ENCODE results near the gene F10.
"Not testable (repeated sequence)": the region's sequence is repeated elsewhere in the genome, so short reads cannot be mapped to it uniquely, and the experiment has no call there.

F10 gene

DNA sequence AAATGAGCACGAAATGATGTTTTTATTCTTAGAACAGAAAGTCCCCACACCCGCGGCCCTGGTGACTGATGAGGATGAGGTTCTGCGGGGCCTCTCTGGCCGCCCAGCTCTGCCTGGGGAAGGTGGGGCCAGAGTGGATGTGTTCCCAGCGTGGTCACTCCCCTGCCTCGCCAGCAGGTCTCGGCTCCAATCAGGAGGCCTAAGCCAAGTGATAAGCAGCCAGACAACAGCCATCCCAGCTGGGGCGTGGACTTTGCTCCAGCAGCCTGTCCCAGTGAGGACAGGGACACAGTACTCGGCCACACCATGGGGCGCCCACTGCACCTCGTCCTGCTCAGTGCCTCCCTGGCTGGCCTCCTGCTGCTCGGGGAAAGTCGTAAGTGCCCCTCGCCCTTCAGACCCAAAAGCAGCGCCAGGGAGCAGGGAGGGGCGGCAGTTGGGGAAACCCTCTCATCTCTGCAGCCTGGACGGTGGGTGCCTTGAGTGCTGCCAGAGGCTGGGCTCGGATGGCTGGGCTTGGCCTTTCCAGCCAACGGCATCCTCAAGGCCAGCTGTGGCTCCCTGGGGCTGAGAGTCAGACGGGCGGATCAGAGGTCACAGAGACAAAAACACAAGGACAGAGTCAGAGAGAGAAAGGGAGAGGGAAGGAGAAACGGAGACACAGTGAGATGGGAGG is at the start of gene F10:
Gene F10 (plus strand): TSS at position 250 of the 676 bp plus-strand sequence. CDS start 57 bp downstream, at position 307.
- no peak for DNase-seq

DNA sequence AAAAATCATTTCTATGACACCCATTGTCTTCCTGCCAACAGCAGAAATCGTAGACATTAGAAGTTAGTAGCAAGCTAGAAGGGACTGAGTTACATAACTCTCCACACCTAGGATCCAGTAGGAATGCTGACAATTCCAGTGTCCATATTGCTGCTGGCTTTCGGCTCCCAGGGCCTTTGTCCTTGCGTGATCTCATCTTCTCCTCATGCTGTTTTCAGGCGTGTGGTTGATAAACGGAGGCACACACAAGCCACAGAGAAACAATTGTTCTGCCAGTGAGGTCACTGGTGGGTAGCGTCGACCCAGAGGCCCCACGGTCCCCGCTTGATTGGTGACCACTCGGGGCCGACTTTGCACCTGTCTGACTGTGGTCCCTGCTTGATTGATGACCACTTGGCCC is 48.7 kb upstream of the F10 start:
- DNase-seq, result no peak

GRCh38 chr13:113074401-113074800 is 48.2 kb upstream of the F10 start:
- DNase-seq, result no peak

DNA sequence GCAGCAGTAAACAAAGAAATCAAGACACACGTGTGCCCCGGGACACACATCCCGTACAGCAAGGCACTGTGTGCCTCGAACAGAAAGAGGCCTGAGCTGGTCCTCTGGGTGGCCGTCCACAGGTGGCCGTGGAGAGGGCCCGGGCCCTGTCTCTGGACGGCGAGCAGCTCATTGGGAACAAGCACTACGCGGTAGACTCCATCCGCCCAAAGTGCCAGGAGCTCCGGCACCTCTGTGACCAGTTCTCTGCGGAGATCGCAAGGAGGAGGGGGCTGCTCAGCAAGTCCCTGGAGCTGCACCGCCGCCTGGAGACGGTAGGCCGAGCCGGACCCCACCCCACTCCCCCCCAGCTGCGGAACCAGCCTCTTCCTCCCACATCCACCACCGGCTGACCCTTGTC is 47.7 kb upstream of the F10 start:
- DNase-seq, result no peak

- DNase-seq, result no peak
These were observed 46.9 kb upstream of the F10 start for GRCh38 chr13:113075711-113076110.

DNA sequence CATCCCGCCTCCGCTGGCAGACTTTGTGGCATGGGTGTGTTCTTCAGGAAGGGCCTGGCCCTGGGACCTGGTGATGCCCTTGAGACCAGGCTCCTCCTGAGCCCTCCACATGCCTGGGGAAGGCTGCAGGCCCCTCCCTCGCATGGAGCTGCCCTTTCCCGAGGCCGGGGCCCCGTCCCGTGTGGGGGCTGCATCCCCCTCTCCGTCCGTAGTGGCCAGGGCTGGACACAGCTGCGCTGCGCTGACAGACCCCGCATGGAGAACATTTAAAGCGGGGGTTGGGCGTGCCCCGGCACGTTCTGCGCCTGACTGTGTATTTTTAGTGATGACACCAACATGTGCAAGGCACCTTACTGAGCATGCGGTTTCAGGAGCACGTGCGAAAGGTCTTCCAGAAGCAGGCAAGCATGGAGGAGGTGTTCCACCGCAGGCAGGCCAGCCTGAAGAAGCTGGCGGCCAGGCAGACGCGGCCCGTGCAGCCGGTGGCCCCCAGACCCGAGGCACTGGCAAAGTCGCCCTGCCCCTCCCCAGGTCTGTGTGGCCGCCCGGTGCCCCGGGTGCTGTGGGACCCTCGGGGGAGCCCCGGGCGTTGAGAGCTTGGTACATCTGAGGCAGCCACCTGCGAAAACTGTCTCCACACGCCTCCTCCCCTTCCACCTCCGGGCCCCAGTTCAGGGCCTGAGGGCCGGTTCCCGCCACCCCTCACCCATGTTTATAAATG is 45.8 kb upstream of the F10 start:
- DNase-seq, result no peak

DNA sequence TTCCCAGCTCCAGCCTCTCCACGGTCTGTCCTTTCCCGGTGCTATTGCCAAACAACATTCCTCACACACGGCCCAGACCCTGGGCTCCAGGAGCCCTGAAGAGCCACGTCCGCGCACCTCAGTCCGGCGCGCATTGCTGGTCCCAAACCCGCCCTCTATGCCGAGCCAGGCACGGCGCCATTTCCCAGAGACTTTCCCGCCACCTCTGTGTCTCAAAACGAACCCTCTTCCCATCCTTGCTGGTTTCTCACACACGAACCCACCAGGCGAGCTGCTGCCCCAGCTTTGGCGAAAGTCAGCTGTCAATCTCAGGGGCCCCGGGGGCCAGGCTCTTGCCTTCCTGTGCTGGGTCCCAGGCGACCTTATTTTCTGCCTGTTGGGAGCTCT is 45.0 kb upstream of the F10 start:
- no peak for DNase-seq

- no peak for DNase-seq
These were observed 44.4 kb upstream of the F10 start for GRCh38 chr13:113077953-113078901.

DNA sequence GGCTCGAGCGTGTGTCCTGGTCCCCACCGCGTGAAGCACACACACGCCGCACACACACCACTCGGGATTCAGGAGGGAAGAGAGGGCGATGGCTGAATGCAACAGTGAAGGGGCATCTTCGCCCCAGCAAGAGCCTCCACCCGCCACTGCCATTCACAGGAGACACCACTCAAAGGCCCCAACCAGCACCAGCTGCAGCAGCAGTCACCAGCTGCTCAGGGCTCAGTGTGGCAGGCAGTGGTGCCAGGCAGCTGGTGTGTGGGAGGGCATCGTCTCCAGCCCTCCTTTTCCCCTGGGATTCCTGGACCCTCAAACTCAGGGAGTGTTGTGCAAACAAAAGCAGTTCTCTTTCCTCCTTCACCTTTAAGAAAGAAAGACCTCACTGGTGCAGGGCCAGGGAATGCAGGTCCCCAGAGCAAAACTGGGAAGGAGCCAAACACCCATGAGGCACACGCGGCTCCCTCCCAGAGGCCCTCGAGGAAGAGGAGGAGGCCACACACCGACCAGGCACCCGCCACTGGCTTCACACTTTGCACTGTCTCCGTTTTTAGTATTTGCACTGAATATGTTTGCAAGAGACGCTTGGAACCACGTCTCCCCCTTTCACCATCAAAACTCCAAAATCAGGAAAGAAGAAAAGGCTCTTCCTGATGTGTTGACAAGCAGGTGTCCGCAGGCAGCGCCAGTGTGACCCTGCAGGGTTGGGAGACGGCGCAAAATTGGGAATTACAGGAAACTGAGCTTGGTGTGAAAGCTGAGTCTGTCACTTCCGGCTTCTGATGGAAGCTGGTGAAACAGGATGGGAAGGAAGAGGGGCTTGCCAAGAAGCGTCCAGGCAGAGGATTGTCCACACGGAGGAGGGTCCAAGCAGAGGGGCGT is 43.5 kb upstream of the F10 start:
- DNase-seq, result no peak

- not testable (repeated sequence) for DNase-seq
These were observed 42.9 kb upstream of the F10 start for GRCh38 chr13:113079781-113080080.

GRCh38 chr13:113080361-113080831 is 42.2 kb upstream of the F10 start:
- DNase-seq, result no peak

DNA sequence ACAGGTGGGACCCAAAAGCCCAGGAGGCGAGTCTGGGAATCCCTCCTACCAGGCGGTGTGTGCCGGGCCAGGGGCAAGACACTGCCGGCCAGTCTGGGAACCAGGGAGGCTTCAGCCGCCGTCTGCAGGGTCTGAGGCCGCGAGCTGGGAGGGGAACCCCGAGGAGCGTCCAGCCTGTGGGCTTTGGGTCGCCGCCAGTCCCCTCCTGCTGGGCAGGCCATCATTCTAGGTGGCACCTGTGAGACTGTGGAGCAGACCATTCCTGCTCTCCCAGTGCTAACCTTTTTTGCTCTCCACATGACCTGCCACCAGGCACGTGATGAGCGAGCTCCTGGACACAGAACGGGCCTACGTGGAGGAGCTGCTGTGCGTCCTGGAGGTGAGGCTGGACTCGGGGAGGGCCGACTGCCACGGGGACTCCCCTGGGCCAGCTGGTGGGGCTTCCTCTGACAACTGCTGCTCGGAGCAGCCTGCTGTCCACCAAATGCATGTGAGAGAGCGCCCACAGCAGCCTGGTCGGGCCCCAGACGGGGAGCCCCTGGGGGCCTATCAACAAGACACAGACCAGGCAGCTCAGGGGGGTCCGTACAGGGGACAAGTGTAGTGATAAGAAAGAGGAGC is 41.6 kb upstream of the F10 start:
- no peak for DNase-seq

DNA sequence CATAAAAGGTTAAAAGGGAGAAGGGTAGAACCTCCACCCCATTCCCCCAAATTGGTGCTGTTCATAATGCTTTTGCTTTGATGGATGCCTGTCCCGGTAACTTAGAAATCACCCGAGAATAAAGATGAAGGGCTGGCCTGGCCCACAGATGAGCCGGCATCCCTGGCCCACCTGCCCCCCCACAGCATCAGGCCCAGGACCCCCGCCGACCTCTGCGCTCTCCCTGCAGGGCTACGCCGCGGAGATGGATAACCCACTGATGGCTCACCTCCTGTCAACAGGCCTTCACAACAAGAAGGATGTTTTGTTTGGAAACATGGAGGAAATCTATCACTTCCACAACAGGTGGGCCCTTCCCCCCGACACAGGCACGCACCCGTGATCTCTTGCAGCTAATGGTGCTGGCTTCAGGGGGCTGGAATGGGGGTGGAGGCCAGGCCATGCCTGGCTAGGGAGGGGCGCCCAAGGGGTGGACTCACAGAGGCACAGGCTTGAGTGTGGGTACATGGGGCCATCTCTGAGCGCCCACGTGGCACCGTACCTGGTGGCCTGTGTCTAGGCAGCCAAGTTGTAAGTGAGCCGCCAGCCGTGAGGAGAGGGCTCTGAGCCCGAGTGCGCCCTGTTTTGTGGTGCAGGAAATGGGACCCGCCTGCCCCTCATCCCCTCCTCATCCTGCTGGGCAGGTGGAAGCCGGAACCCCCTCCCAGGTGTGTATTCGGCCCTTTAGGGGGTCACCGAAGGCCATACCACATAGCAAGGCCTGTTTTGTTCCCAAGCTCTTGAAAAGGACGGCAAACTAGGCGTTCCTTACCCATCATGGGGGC is 40.2 kb upstream of the F10 start:
- no peak for DNase-seq

DNA sequence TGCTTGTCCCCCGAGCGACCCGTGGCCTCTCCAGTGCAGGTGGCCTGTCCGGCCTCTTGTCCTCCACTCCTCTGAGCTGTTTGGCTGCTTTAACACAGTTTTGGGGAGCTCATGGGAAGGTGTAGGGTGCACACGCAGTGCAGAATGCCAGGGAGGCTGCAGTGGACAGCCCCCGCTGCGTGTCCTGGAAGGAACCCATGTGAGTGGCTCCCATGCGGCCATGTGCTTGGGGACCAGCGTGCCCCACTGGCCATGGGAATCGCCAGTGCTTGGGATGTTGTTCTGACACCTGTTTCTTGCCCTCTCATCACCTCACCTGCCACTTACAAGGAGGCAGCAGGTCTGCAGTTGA is 39.6 kb upstream of the F10 start:
- no peak for DNase-seq

GRCh38 chr13:113083402-113084061 is 39.1 kb upstream of the F10 start:
- no peak for DNase-seq

DNA sequence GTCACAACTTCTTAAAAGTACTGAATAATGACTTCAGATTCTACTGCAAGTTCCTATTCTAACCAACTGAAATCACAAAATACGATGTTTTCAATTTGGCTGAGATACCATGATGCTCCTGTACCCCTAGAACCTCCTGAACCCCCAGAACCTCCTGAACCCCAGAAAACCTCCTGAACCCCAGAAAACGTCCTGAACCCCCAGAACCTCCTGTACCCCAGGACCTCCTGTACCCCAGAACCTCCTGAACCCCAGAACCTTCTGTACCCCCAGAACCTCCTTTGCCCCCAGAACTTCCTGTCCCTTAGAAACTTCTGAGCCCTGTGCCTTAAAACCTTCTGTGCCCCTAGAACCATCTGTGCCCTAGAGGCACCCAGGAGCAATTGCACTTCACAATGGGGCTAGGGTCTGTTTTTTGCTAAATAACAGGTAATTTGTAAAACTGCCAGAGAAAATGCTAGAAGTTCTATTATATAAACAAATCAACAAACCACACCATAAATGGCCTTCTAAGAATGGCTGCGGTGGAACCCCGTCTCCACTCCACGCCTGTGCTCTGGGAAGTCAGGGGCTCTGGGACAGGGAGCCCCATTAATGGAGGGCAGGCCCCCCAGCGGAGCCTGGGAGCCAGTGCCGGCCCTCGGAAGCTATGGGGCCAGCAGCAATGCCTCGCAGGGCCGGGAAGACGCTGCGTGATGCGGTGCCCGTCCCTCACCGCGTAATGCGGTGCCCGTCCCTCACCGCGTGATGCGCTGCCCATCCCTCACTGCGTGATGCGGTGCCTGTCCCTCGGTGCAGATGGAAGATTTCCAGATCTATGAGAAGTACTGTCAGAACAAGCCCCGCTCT is 38.3 kb upstream of the F10 start:
- no peak for DNase-seq

- DNase-seq, result no peak
These were observed 37.6 kb upstream of the F10 start for GRCh38 chr13:113084943-113085540.

- no peak for DNase-seq
These were observed 36.4 kb upstream of the F10 start for GRCh38 chr13:113086031-113086750.

Measured in CD4-positive, alpha-beta T cell treated with Interleukin-1 beta for 1 hour (primary cell).